ENCODE data around the gene GNB1L. TPM values are rescaled to one million over a fixed set of nuclear protein-coding genes. Genes with fewer than 3 reads are reported as not detected.

GNB1L gene
- total RNA-seq, 1 experiment from 2014 or later = 12.2 TPM

DNA sequence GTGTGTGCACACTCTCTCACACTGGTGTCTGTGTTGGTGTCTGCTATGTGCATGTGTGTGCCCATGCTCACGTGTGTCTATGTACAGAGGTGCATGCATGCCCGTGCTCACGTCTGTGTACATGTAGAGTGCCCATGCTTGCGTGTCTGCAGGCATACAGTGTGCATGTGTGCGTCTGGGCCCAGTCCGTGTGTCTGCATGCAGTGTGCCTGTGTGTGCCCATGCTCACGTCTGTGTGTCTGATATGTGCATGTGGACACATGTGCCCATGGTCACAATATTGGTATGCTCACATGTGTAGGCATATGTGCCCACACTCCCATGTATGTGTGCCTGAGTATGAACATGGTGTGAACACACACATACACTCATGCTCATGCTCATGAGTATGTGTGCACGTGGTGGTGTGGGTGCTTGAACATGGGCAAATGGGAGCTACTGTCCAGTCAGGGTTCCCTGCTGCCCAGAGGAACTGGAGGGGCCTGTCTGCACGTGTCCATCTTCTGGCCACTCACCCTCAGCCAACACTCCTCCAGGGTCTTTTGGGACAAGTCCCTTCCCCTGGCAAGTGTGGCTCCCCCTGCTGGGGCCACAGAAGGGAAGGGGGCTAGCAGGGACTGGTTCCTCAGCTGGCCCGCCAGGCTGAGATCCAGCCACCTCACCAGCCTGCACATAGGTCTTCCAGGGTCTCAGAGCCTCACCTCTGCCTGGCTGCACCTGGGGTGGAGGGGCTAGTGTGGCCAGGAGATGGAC lies 101.4 kb downstream of the GNB1L start:
- ATAC-seq = no peak
- no peak for DNase-seq (ENCODE audit: low read depth, low spot score)
- no peak overlapping the region for H3K27ac ChIP-seq (ENCODE audit: low read length)
- H3K4me1 ChIP-seq (ENCODE audit: control insufficient read depth, insufficient read depth, low read length) = peaks cover 23% of the 10 kb centered on the region
- in situ Hi-C loops (cut with HindIII; ENCODE audit: low pct_unique_long_range_greater_than_20kb, low sequenced_read_pairs) (no loop called here), intact Hi-C loops (cut with micrococcal nuclease; ENCODE audit: unreplicated experiment) (no loop called here)
- BruUV-seq (replicated peaks) = no TSS peak
- H3K36me3 ChIP-seq (ENCODE audit: control insufficient read depth, insufficient read depth, low read length) = no peaks in the 10 kb centered on the region
- H3K4me3 ChIP-seq (ENCODE audit: low read depth in 2 of 2, low read length in 2 of 2) = no peak overlapping the region
- H3K27me3 ChIP-seq (ENCODE audit: control insufficient read depth, insufficient read depth, low read length) = no peaks in the 10 kb centered on the region
- no peaks in the 10 kb centered on the region for H3K9me3 ChIP-seq (ENCODE audit: control insufficient read depth, insufficient read depth, low read depth, low read length)
- ChIA-PET CTCF (no interaction called here), POLR2A (no interaction called here)
- TF ChIP-seq, protein P1, sequence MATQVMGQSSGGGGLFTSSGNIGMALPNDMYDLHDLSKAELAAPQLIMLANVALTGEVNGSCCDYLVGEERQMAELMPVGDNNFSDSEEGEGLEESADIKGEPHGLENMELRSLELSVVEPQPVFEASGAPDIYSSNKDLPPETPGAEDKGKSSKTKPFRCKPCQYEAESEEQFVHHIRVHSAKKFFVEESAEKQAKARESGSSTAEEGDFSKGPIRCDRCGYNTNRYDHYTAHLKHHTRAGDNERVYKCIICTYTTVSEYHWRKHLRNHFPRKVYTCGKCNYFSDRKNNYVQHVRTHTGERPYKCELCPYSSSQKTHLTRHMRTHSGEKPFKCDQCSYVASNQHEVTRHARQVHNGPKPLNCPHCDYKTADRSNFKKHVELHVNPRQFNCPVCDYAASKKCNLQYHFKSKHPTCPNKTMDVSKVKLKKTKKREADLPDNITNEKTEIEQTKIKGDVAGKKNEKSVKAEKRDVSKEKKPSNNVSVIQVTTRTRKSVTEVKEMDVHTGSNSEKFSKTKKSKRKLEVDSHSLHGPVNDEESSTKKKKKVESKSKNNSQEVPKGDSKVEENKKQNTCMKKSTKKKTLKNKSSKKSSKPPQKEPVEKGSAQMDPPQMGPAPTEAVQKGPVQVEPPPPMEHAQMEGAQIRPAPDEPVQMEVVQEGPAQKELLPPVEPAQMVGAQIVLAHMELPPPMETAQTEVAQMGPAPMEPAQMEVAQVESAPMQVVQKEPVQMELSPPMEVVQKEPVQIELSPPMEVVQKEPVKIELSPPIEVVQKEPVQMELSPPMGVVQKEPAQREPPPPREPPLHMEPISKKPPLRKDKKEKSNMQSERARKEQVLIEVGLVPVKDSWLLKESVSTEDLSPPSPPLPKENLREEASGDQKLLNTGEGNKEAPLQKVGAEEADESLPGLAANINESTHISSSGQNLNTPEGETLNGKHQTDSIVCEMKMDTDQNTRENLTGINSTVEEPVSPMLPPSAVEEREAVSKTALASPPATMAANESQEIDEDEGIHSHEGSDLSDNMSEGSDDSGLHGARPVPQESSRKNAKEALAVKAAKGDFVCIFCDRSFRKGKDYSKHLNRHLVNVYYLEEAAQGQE (IDR thresholded peaks at IDR 0.05; ENCODE audit: insufficient read depth in 1 of 2, low read depth in 2 of 2, low read length in 1 of 2) = no peak
- TF ChIP-seq TCF7L2 (IDR thresholded peaks at IDR 0.05; ENCODE audit: low read depth, low read length) (no peak), SIN3A (IDR thresholded peaks at IDR 0.05; ENCODE audit: borderline replicate concordance, insufficient read depth, low read depth, low read length) (no peak), POLR2AphosphoS5 (IDR thresholded peaks at IDR 0.05; ENCODE audit: low read depth, low read length) (no peak)
- TF ChIP-seq, protein P2, sequence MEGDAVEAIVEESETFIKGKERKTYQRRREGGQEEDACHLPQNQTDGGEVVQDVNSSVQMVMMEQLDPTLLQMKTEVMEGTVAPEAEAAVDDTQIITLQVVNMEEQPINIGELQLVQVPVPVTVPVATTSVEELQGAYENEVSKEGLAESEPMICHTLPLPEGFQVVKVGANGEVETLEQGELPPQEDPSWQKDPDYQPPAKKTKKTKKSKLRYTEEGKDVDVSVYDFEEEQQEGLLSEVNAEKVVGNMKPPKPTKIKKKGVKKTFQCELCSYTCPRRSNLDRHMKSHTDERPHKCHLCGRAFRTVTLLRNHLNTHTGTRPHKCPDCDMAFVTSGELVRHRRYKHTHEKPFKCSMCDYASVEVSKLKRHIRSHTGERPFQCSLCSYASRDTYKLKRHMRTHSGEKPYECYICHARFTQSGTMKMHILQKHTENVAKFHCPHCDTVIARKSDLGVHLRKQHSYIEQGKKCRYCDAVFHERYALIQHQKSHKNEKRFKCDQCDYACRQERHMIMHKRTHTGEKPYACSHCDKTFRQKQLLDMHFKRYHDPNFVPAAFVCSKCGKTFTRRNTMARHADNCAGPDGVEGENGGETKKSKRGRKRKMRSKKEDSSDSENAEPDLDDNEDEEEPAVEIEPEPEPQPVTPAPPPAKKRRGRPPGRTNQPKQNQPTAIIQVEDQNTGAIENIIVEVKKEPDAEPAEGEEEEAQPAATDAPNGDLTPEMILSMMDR (IDR thresholded peaks at IDR 0.05) = no peak; the same call in 1 of the 2 replicates

DNA sequence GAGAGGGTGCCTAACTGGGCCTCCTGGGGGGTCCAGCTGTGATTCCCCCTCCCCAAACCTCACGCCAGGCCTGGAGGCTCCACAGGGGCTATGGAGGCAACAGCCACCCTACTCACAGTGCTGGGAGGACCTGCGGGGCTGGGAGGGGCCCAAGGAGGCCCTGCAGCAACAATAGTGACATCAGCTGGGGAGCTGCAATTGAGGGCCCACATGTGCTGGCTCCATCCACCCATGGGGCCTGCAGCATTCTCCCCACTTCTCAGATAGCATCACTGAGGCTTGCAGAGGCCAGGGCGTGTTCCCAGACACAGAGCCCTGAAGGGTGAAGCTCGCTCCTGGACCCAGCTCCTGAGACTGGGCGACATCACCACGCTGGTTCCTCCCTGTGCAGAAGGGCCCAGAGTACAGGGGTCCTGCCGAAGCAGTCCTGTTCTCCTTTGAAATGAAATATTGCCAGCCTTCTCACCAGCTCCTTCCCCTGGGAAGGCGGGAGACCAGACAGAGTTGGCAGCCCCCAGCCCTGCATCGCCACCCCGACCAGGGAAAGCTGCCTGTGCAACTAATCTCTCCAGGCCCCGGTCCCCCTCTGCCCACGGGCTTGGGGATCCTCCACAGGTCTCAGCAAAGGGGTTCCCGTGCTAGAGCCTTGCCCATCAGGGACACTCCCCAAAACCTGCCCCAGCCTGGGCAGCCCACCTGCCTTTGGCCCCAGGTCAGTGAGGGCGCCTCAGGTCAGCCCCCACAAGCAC lies 103.0 kb downstream of the GNB1L start:
- BruUV-seq (replicated peaks) = no TSS peak
- ChIA-PET CTCF (interaction anchor here (1.2 kb wide), 1 partner anchor 21 kb away, joined by 4 read pairs; no protein-coding TSS in a partner anchor), POLR2A (interaction anchor here (0.6 kb wide), 1 partner anchor 21 kb away, joined by 3 read pairs; no protein-coding TSS in a partner anchor)
- Histone ChIP-seq H3K4me1 (ENCODE audit: control insufficient read depth, insufficient read depth, low read length) (peaks cover 15% of the 10 kb centered on the region), H3K27ac (ENCODE audit: low read length) (no peak overlapping the region; the same call in 1 of the 2 replicates), H3K9me3 (ENCODE audit: control insufficient read depth, insufficient read depth, low read depth, low read length) (no peaks in the 10 kb centered on the region), H3K36me3 (ENCODE audit: control insufficient read depth, insufficient read depth, low read length) (no peaks in the 10 kb centered on the region), H3K27me3 (ENCODE audit: control insufficient read depth, insufficient read depth, low read length) (no peaks in the 10 kb centered on the region), H3K4me3 (ENCODE audit: low read depth in 2 of 2, low read length in 2 of 2) (no peak overlapping the region)
- ATAC-seq (peak; percentile 13; the same call in 1 of the 2 replicates), DNase-seq (ENCODE audit: low read depth, low spot score) (no peak)
- TF ChIP-seq POLR2AphosphoS5 (IDR thresholded peaks at IDR 0.05; ENCODE audit: low read depth, low read length) (no peak), TCF7L2 (IDR thresholded peaks at IDR 0.05; ENCODE audit: low read depth, low read length) (no peak), SIN3A (IDR thresholded peaks at IDR 0.05; ENCODE audit: borderline replicate concordance, insufficient read depth, low read depth, low read length) (no peak)
- TF ChIP-seq, protein P2 (IDR thresholded peaks at IDR 0.05) = no peak
- TF ChIP-seq, protein P1 (IDR thresholded peaks at IDR 0.05; ENCODE audit: insufficient read depth in 1 of 2, low read depth in 2 of 2, low read length in 1 of 2) = no peak
- intact Hi-C loops (cut with micrococcal nuclease; ENCODE audit: unreplicated experiment) (no loop called here), in situ Hi-C loops (cut with HindIII; ENCODE audit: low pct_unique_long_range_greater_than_20kb, low sequenced_read_pairs) (no loop called here)

All from Panc1 (cell line).